GM19023 (cell line): ENCODE results near the gene FZD8.

Source experiments
- ATAC-seq: cut with Tn5 transposase; IDR thresholded peaks from one replicate; pipeline ENCODE4 v1.9.1; 2021; ENCODE audit warnings: mild to moderate bottlenecking, moderate library complexity; ENCODE audit not compliant: unreplicated experiment

FZD8 gene

GRCh38 chr10:35607475-35608327, 34.4 kb downstream of the FZD8 start:
- no peak for ATAC-seq

GRCh38 chr10:35606430-35606829, 35.7 kb downstream of the FZD8 start:
- no peak for ATAC-seq

GRCh38 chr10:35605191-35605590, 36.9 kb downstream of the FZD8 start, which contains the start of gene GJD4:
Gene GJD4, plus strand, starts transcription at chr10:35605341. Its CDS starts 227 bp downstream, at chr10:35605568.
- ATAC-seq, result no peak

- ATAC-seq, result no peak
Measured at GRCh38 chr10:35600193-35600592, 41.9 kb downstream of the FZD8 start.

GRCh38 chr10:35598379-35598778, 43.7 kb downstream of the FZD8 start:
- no peak for ATAC-seq

GRCh38 chr10:35595106-35595505, 47.0 kb downstream of the FZD8 start:
- ATAC-seq, result no peak

GRCh38 chr10:35594115-35595079, 47.7 kb downstream of the FZD8 start:
- no peak for ATAC-seq

- no peak for ATAC-seq
Measured at GRCh38 chr10:35592441-35592840, 49.7 kb downstream of the FZD8 start.

GRCh38 chr10:35588836-35589235, 53.3 kb downstream of the FZD8 start:
- ATAC-seq, result no peak
